ENCODE measurements around the gene HIGD2A. TPM values are rescaled to one million over a fixed set of nuclear protein-coding genes. Genes with fewer than 3 reads are reported as not detected.

Gene HIGD2A
- total and polyA plus RNA-seq, 7 donors, result 201 to 457 (median 235) TPM

- Histone ChIP-seq H3K27me3 (no peaks in the 10 kb centered on the region), H3K4me1 (peaks cover 0 to 8% (median 3%) of the 10 kb centered on the region in 4 donors), H3K36me3 (peaks cover 0 to 59% (median 9%) of the 10 kb centered on the region in 4 donors), H3K9me3 (no peaks in the 10 kb centered on the region), H3K27ac (no peak overlapping the region), H3K4me3 (no peak overlapping the region)
- peak; percentile 63 for DNase-seq
- intact Hi-C loops (cut with DNase I), result no loop called here
- WGBS, 2 donors, result 90 to 93% methylated on average over 18 of the region's 18 CpGs
- TF ChIP-seq CTCF (IDR thresholded peaks at IDR 0.05) (no peak), POLR2AphosphoS5 (IDR thresholded peaks at IDR 0.05) (no peak), EP300 (IDR thresholded peaks at IDR 0.05) (no peak), POLR2A (IDR thresholded peaks at IDR 0.05) (no peak)
Observed at GRCh38 chr5:176397736-176398420, 9.3 kb downstream of the HIGD2A start.

- H3K27me3 ChIP-seq, result no peaks in the 10 kb centered on the region
- H3K4me3 ChIP-seq, result no peak overlapping the region
- H3K27ac ChIP-seq, result no peak overlapping the region
- TF ChIP-seq POLR2A (IDR thresholded peaks at IDR 0.05), result no peak
- no peak for TF ChIP-seq EP300 (IDR thresholded peaks at IDR 0.05)
- no peak for TF ChIP-seq CTCF (IDR thresholded peaks at IDR 0.05)
- no peak for TF ChIP-seq POLR2AphosphoS5 (IDR thresholded peaks at IDR 0.05)
- no peaks in the 10 kb centered on the region for H3K9me3 ChIP-seq
- H3K36me3 ChIP-seq, result peaks cover 0 to 53% (median 5%) of the 10 kb centered on the region in 4 donors
- peaks cover 0 to 6% (median under 1%) of the 10 kb centered on the region in 4 donors for H3K4me1 ChIP-seq
- WGBS, 2 donors, result 20 to 73% methylated on average over 17 of the region's 17 CpGs
- DNase-seq, result peak; percentile 59
- intact Hi-C loops (cut with DNase I), result no loop called here
Observed at GRCh38 chr5:176400382-176401156, 12.0 kb downstream of the HIGD2A start.

GRCh38 chr5:176401281-176402205 is 13.0 kb downstream of the HIGD2A start:
- no peak for TF ChIP-seq EP300 (IDR thresholded peaks at IDR 0.05)
- no peaks in the 10 kb centered on the region for H3K27me3 ChIP-seq
- H3K4me3 ChIP-seq, result no peak overlapping the region
- intact Hi-C loops (cut with DNase I), result no loop called here
- 80 to 90% methylated on average over 22 of the region's 22 CpGs for WGBS, 2 donors
- DNase-seq, result peak; percentile 50
- H3K36me3 ChIP-seq, result peaks cover 0 to 54% (median 8%) of the 10 kb centered on the region in 4 donors
- H3K4me1 ChIP-seq, result peaks cover 0 to 6% (median 0%) of the 10 kb centered on the region in 4 donors
- no peak overlapping the region for H3K27ac ChIP-seq
- no peaks in the 10 kb centered on the region for H3K9me3 ChIP-seq

GRCh38 chr5:176405656-176406435 is 17.3 kb downstream of the HIGD2A start:
- peaks cover 0 to 67% (median 14%) of the 10 kb centered on the region in 4 donors for H3K36me3 ChIP-seq
- H3K4me1 ChIP-seq, result peaks cover 0 to 6% (median under 1%) of the 10 kb centered on the region in 4 donors
- no peak overlapping the region for H3K27ac ChIP-seq
- TF ChIP-seq EP300 (IDR thresholded peaks at IDR 0.05), result no peak
- TF ChIP-seq POLR2AphosphoS5 (IDR thresholded peaks at IDR 0.05), result no peak
- TF ChIP-seq POLR2A (IDR thresholded peaks at IDR 0.05), result no peak
- TF ChIP-seq CTCF (IDR thresholded peaks at IDR 0.05), result no peak
- no peaks in the 10 kb centered on the region for H3K27me3 ChIP-seq
- intact Hi-C loops (cut with DNase I), result no loop called here
- no peak overlapping the region for H3K4me3 ChIP-seq
- WGBS, 2 donors, result 42 to 80% methylated on average over 20 of the region's 20 CpGs
- H3K9me3 ChIP-seq, result no peaks in the 10 kb centered on the region
- no peak for DNase-seq
